ENCODE data around the gene NR3C2.

DNA sequence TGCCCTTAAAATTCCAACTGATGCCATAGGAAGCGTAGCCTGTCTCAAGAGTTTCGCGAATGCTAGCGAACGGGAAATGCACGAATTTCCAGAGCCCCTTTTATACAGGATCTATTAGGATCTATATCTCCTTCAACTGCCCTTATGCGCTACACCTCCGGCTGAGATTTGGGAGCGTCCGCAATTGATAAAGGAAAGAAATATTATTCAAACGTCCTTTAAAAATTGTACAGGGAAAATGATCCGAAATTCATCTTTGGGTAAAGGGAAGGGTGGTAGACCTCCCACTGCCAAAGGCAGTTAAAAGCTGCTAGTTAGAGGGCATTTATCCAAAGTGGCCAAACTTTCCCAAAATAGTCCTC lies 609 bp downstream of the NR3C2 start:
- TF ChIP-seq POLR2A (IDR thresholded peaks at IDR 0.05), result no peak
- TF ChIP-seq, protein P1, sequence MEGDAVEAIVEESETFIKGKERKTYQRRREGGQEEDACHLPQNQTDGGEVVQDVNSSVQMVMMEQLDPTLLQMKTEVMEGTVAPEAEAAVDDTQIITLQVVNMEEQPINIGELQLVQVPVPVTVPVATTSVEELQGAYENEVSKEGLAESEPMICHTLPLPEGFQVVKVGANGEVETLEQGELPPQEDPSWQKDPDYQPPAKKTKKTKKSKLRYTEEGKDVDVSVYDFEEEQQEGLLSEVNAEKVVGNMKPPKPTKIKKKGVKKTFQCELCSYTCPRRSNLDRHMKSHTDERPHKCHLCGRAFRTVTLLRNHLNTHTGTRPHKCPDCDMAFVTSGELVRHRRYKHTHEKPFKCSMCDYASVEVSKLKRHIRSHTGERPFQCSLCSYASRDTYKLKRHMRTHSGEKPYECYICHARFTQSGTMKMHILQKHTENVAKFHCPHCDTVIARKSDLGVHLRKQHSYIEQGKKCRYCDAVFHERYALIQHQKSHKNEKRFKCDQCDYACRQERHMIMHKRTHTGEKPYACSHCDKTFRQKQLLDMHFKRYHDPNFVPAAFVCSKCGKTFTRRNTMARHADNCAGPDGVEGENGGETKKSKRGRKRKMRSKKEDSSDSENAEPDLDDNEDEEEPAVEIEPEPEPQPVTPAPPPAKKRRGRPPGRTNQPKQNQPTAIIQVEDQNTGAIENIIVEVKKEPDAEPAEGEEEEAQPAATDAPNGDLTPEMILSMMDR (IDR thresholded peaks at IDR 0.05), result no peak
